OCI-LY1 (cell line): Measurements from ENCODE around the gene TMEM203.

Experiments used
- H2AFZ ChIP-seq: fragments of 200-600 bp; sonication (generic), shearing (Covaris generic); 2 replicates; pipeline ENCODE4 v1.6.0; 2014; ENCODE audit warnings: antibody characterized with exemption, mild to moderate bottlenecking, low read length
- H3F3A ChIP-seq: fragments of 200-600 bp; sonication (generic), shearing (Covaris generic); 2 replicates; pipeline ENCODE4 v1.6.0; 2014; ENCODE audit warnings: mild to moderate bottlenecking, antibody characterized with exemption, low read length, moderate library complexity; ENCODE audit not compliant: insufficient read depth
- H3K27ac ChIP-seq: fragments of 200-600 bp; sonication (generic); 2 replicates; pipeline ENCODE4 v1.5.1; 2014; ENCODE audit warnings: low read length, mixed run types, mild to moderate bottlenecking, low read depth; ENCODE audit not compliant: poor library complexity, severe bottlenecking
- H3K27me3 ChIP-seq: fragments of 200-600 bp; sonication (generic); 2 replicates; pipeline ENCODE4 v1.6.0; 2014; ENCODE audit warnings: antibody characterized with exemption, mild to moderate bottlenecking, low read length, moderate library complexity; ENCODE audit not compliant: insufficient read depth
- H3K36me3 ChIP-seq: fragments of 200-600 bp; sonication (generic); 2 replicates; pipeline ENCODE4 v1.6.1; 2014; ENCODE audit warnings: mild to moderate bottlenecking, antibody characterized with exemption, low read length, moderate library complexity, mixed read lengths; ENCODE audit not compliant: insufficient read depth
- H3K4me1 ChIP-seq: fragments of 200-600 bp; sonication (generic); 2 replicates; pipeline ENCODE4 v1.5.1; 2014; ENCODE audit warnings: mild to moderate bottlenecking, low read length, moderate library complexity; ENCODE audit not compliant: insufficient read depth, severe bottlenecking
- H3K4me2 ChIP-seq: fragments of 200-600 bp; sonication (generic), shearing (Covaris generic); 2 replicates; pipeline ENCODE4 v1.6.1; 2014; ENCODE audit warnings: low read length
- H3K4me3 ChIP-seq: fragments of 200-600 bp; sonication (generic); 2 replicates; pipeline ENCODE4 v1.5.1; 2014; ENCODE audit warnings: low read length, low read depth, mild to moderate bottlenecking, mixed read lengths; ENCODE audit not compliant: poor library complexity, severe bottlenecking
- H3K79me2 ChIP-seq: fragments of 200-600 bp; shearing (Covaris generic); 2 replicates; pipeline ENCODE4 v1.6.1; 2016; ENCODE audit warnings: mixed run types, low read length, mixed read lengths; ENCODE audit not compliant: insufficient read depth
- H3K9ac ChIP-seq: fragments of 200-600 bp; sonication (generic), shearing (Covaris generic); 2 replicates; pipeline ENCODE4 v1.6.1; 2014; ENCODE audit warnings: mild to moderate bottlenecking, low read length, mixed read lengths
- H3K9me2 ChIP-seq: fragments of 200-600 bp; sonication (generic), shearing (Covaris generic); 2 replicates; pipeline ENCODE4 v1.6.1; 2014; ENCODE audit warnings: low read depth, mild to moderate bottlenecking, low read length, mixed read lengths
- H3K9me3 ChIP-seq: fragments of 200-600 bp; shearing (Covaris generic); 2 replicates; pipeline ENCODE4 v1.6.1; 2014; ENCODE audit warnings: low read length, mixed read lengths
- H4K20me1 ChIP-seq: fragments of 200-600 bp; sonication (generic), shearing (Covaris generic); 2 replicates; pipeline ENCODE4 v1.6.0; 2016; ENCODE audit warnings: mild to moderate bottlenecking, low read length; ENCODE audit not compliant: insufficient read depth
- CTCF ChIP-seq: fragments of 200-600 bp; sonication (generic), shearing (Covaris generic); IDR thresholded peaks from 2 replicates; pipeline ENCODE4 v1.5.1; 2017; ENCODE audit warnings: mild to moderate bottlenecking, antibody characterized with exemption, low read length, moderate library complexity, mixed read lengths
- EZH2 ChIP-seq: fragments of 200-600 bp; sonication (generic), shearing (Covaris generic); IDR thresholded peaks from 2 replicates; pipeline ENCODE4 v1.8.0; 2017; ENCODE audit warnings: borderline replicate concordance, mixed run types, mild to moderate bottlenecking, antibody characterized with exemption, low read length, moderate library complexity, mixed read lengths

TMEM203 gene

GRCh38 chr9:137232510-137232909, 27.1 kb upstream of the TMEM203 start:
- Histone ChIP-seq H3K4me1 (peaks cover 8% of the 10 kb centered on the region), H2AFZ (no peak overlapping the region), H3K36me3 (no peaks in the 10 kb centered on the region), H4K20me1 (no peaks in the 10 kb centered on the region), H3K9me3 (no peaks in the 10 kb centered on the region), H3K79me2 (no peaks in the 10 kb centered on the region), H3K4me3 (no peak overlapping the region), H3K27me3 (peaks cover 12% of the 10 kb centered on the region; the same call in 1 of the 2 replicates), H3K9me2 (no peaks in the 10 kb centered on the region), H3K9ac (no peak overlapping the region), H3K4me2 (no peak overlapping the region), H3K27ac (no peak overlapping the region), H3F3A (no peaks in the 10 kb centered on the region)
- TF ChIP-seq CTCF: no peak
- no peak for TF ChIP-seq EZH2

DNA sequence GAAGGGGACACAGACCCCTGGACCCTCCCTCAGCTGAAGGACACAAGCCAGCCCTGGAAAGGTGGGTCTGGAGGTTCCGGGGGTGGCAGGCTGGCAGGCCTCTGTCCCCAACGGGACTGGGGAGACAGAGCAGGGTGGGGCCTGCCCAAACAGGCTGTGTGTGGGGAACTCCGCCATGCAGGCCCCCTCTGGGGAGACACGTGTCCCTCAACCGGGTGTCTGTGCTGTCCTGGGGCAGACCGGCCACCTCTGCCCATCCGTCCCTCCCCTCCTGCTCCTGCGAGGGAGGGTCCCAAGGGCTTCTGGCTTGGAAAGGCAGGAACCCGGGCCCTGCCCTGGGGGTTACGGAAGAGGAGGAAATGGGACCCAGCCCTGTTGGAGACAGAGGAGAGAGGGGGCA, 26.7 kb upstream of the TMEM203 start:
- H3K4me2 ChIP-seq: no peak overlapping the region

GRCh38 chr9:137231372-137232039, 26.1 kb upstream of the TMEM203 start:
- no peaks in the 10 kb centered on the region for H3K36me3 ChIP-seq
- no peak overlapping the region for H3K27ac ChIP-seq
- H3K9me3 ChIP-seq: no peaks in the 10 kb centered on the region
- no peak for TF ChIP-seq EZH2
- TF ChIP-seq CTCF: no peak
- peaks cover under 1% of the 10 kb centered on the region for H3K4me1 ChIP-seq
- H3K9me2 ChIP-seq: no peaks in the 10 kb centered on the region
- H3K79me2 ChIP-seq: no peaks in the 10 kb centered on the region
- no peak overlapping the region for H3K4me3 ChIP-seq
- H3K27me3 ChIP-seq: peaks cover 12% of the 10 kb centered on the region; the same call in 1 of the 2 replicates
- no peak overlapping the region for H2AFZ ChIP-seq
- no peaks in the 10 kb centered on the region for H3F3A ChIP-seq
- H3K4me2 ChIP-seq: no peak overlapping the region
- H4K20me1 ChIP-seq: no peaks in the 10 kb centered on the region
- no peak overlapping the region for H3K9ac ChIP-seq

More for the DNA sequence above, 26.7 kb upstream of the TMEM203 start:
- Histone ChIP-seq H3F3A (no peaks in the 10 kb centered on the region), H2AFZ (no peak overlapping the region), H3K79me2 (no peaks in the 10 kb centered on the region), H3K4me1 (peaks cover 6% of the 10 kb centered on the region), H3K9ac (no peak overlapping the region), H3K4me3 (no peak overlapping the region), H3K36me3 (no peaks in the 10 kb centered on the region), H3K27ac (no peak overlapping the region), H3K9me2 (no peaks in the 10 kb centered on the region), H4K20me1 (no peaks in the 10 kb centered on the region), H3K27me3 (peaks cover 12% of the 10 kb centered on the region; the same call in 1 of the 2 replicates), H3K9me3 (no peaks in the 10 kb centered on the region)
- TF ChIP-seq EZH2 (no peak), CTCF (no peak)
